ENCODE results near the gene CDHR3. TPM values are rescaled to one million over a fixed set of nuclear protein-coding genes. Genes with fewer than 3 reads are reported as not detected.

The CDHR3 gene
- 3.3 and 3.8 TPM in 2 replicates for total RNA-seq (2021)
- long read RNA-seq, partial matches to known transcripts: 1 of 4 reads
- long read RNA-seq, other reads (novel, unspliced or antisense): 3 of 4 reads

GRCh38 chr7:105963038-105963667 is at the start of gene CDHR3:
Gene CDHR3, plus strand, starts transcription at chr7:105963264. Its CDS starts 55 bp downstream, at chr7:105963319.
- Histone ChIP-seq H3K27ac (ENCODE audit: insufficient read length, low read depth, low read length) (no peak within 1 kb of the TSS), H3K4ac (ENCODE audit: low read depth, low read length) (peak within 1 kb of the TSS; percentile 61), H3K4me2 (ENCODE audit: insufficient read depth, insufficient read length, low read length) (no peak within 1 kb of the TSS), H2BK15ac (ENCODE audit: low read depth, low read length) (no peak within 1 kb of the TSS), H3K56ac (ENCODE audit: insufficient read length, low read depth, low read length) (no peak within 1 kb of the TSS), H2BK5ac (ENCODE audit: insufficient read length, low read length) (no peak within 1 kb of the TSS), H3K14ac (ENCODE audit: insufficient read depth, low read length) (peak within 1 kb of the TSS; percentile 65), H3K27me3 (ENCODE audit: insufficient read depth, low read length) (no peaks in the 10 kb centered on the region), H3K79me2 (ENCODE audit: insufficient read depth, low read length) (no peaks in the 10 kb centered on the region), H3K9ac (ENCODE audit: extremely low read depth, insufficient read length, low read length) (no peak within 1 kb of the TSS), H3K23ac (ENCODE audit: insufficient read length, low read depth, low read length) (no peak within 1 kb of the TSS), H3K4me1 (ENCODE audit: insufficient read depth, low read length) (peaks cover 5% of the 10 kb centered on the region; the same call in 1 of the 2 replicates), H2AFZ (ENCODE audit: low read length) (no peak within 1 kb of the TSS), H4K5ac (ENCODE audit: insufficient read length, low read depth, low read length) (no peak within 1 kb of the TSS), H3K23me2 (ENCODE audit: insufficient read length, low read depth, low read length, poor library complexity, severe bottlenecking) (no peaks in the 10 kb centered on the region), H2BK12ac (ENCODE audit: insufficient read length, low read depth, low read length) (no peak within 1 kb of the TSS), H2BK20ac (ENCODE audit: low read depth, low read length, poor library complexity, severe bottlenecking) (no peak within 1 kb of the TSS), H3K18ac (ENCODE audit: insufficient read length, low read depth, low read length) (peak within 1 kb of the TSS; percentile 61), H4K91ac (ENCODE audit: insufficient read length, low read depth, low read length) (peak within 1 kb of the TSS; percentile 67), H2AK5ac (ENCODE audit: insufficient read length, low read length) (no peak within 1 kb of the TSS), H4K8ac (replicated peaks; ENCODE audit: insufficient read length, low read depth, low read length) (no peak within 1 kb of the TSS), H3T11ph (ENCODE audit: low read length) (no peak within 1 kb of the TSS), H2BK120ac (ENCODE audit: low read depth, low read length, poor library complexity, severe bottlenecking) (peak within 1 kb of the TSS; percentile 83), H3K9me3 (ENCODE audit: control insufficient read depth, low read depth, low read length) (no peaks in the 10 kb centered on the region), H4K20me1 (ENCODE audit: control insufficient read depth, insufficient read depth, insufficient read length) (no peaks in the 10 kb centered on the region), H3K79me1 (ENCODE audit: insufficient read depth, low read depth, low read length, poor library complexity, severe bottlenecking) (no peaks in the 10 kb centered on the region)
- Mint-ChIP-seq H3K4me3 (peak within 1 kb of the TSS in 1 of 2 experiments; percentile 9; a peak in 3 of 5 replicates), H3K27ac (peak within 1 kb of the TSS; percentile 29 to 96 (median 85); a peak in 5 of 7 replicates), H3K9me3 (peaks cover 6% of the 10 kb centered on the region in 2 experiments), H3K27me3 (ENCODE audit: low read depth) (peaks cover 3% of the 10 kb centered on the region; the same call in 1 of the 2 replicates), H3K36me3 (ENCODE audit: insufficient read depth in 1 of 3, low read depth in 3 of 3) (peaks cover 0 to 2% (median 0%) of the 10 kb centered on the region in 3 experiments; a peak in 1 of 7 replicates), H3K4me1 (peaks cover 39 to 47% of the 10 kb centered on the region in 2 experiments)
- peak; percentile 51 for DNase-seq
- WGBS (ENCODE audit: extremely low coverage, insufficient read length, low lambda C conversion rate): no CpG with 5 or more reads among the region's 4 CpGs
- TF ChIP-seq CTCF (conservative IDR thresholded peaks at IDR 0.05): no peak

Measured in H9 (cell line).